K562 (cell line): ENCODE data around the gene ZBTB42. TPM values are rescaled to one million over a fixed set of nuclear protein-coding genes. Genes with fewer than 3 reads are reported as not detected.

Source experiments
- ATAC-seq: fragments of 200-7000 bp; cut with Tn5 transposase; 3 replicates; pipeline ENCODE4 v1.9.1; 2020; ENCODE audit warnings: moderate library complexity
- BruUV-seq: library from RNA; stranded (reverse); fragments of 400-500 nt; replicated peaks from 2 replicates; lab custom pipeline; 2021; lab: Mats Ljungman, UMichigan
- CTCF ChIA-PET: fragments of 300-600 bp; formaldehyde crosslinking; extraction: SDS; loops from one replicate; lab custom pipeline; 2021; ENCODE audit warnings: low intra/inter-chr PET ratio; lab: Yijun Ruan, JAX
- POLR2A ChIA-PET: fragments of 300-600, 350-650 bp; sonication (Branson Sonifier 250); formaldehyde crosslinking; extraction: SDS; loops from one replicate; lab custom pipeline; 2021; ENCODE audit warnings: antibody characterized with exemption, inconsistent platforms; lab: Yijun Ruan, JAX
- DNase-seq, 4 experiments: peaks; one replicate each; pipeline versions ENCODE4 v3.0.0 to v3.0.0-alpha.2; 2011 to 2018; ENCODE audit warnings: low spot score in 3 of 4, mixed read lengths in 3 of 4; ENCODE audit errors: extremely low read depth in 1 of 4
- FAIRE-seq: peaks from 2 replicates; lab custom pipeline; 2011; peaks lifted over from hg19 to GRCh38; lab: Jason Lieb, UNC
- H2AFZ ChIP-seq: 2 replicates; pipeline ENCODE4 v1.6.0; 2011; ENCODE audit warnings: low read depth, low read length, control low read depth, inconsistent platforms
- H3K27ac ChIP-seq: fragments of 200-600 bp; 3 replicates; pipeline ENCODE4 v1.8.0; 2011; ENCODE audit warnings: low read depth, mild to moderate bottlenecking, control low read depth, inconsistent platforms, low read length, moderate library complexity, mixed read lengths; ENCODE audit errors: extremely low read depth
- H3K27me3 ChIP-seq, 2 experiments: fragments of 300-600 bp in 1 of 2; 2 replicates in 1 of 2; 3 replicates in 1 of 2; pipeline versions ENCODE4 v1.6.0 to v1.8.0; 2011; ENCODE audit warnings: inconsistent platforms in 2 of 2, low read length in 2 of 2, mild to moderate bottlenecking in 1 of 2, mixed read lengths in 1 of 2, moderate library complexity in 1 of 2; ENCODE audit not compliant: control insufficient read depth in 2 of 2, insufficient read depth in 2 of 2
- H3K36me3 ChIP-seq: fragments of 300-600 bp; 3 replicates; pipeline ENCODE4 v1.8.0; 2011; ENCODE audit warnings: mild to moderate bottlenecking, low read length, inconsistent platforms; ENCODE audit not compliant: control insufficient read depth, insufficient read depth
- H3K4me1 ChIP-seq, 2 experiments: fragments of 200-600 bp in 1 of 2; replicated peaks in 1 of 2; 2 replicates in 1 of 2; 3 replicates in 1 of 2; pipeline versions ENCODE4 v1.5.1 to v1.8.0; 2011; ENCODE audit warnings: inconsistent platforms in 2 of 2, low read length in 2 of 2, mild to moderate bottlenecking in 1 of 2, mixed read lengths in 1 of 2, moderate library complexity in 1 of 2; ENCODE audit not compliant: control insufficient read depth in 2 of 2, insufficient read depth in 2 of 2
- H3K4me2 ChIP-seq: 2 replicates; pipeline ENCODE4 v1.6.1; 2011; ENCODE audit warnings: low read length, control low read depth, inconsistent platforms, mixed read lengths; ENCODE audit not compliant: insufficient read depth
- H3K4me3 ChIP-seq: fragments of 200-600 bp; sonication (generic), shearing (Covaris generic); 2 replicates; pipeline ENCODE4 v1.5.1; 2016; ENCODE audit warnings: control low read depth, inconsistent platforms
- H3K79me2 ChIP-seq: fragments of 200-600 bp; 3 replicates; pipeline ENCODE4 v1.8.0; 2011; ENCODE audit warnings: low read length, inconsistent platforms; ENCODE audit not compliant: control insufficient read depth, insufficient read depth
- H3K9ac ChIP-seq, 2 experiments: 2 replicates each; pipeline versions ENCODE4 v1.6.0 to v1.6.1; 2011; ENCODE audit warnings: low read depth in 2 of 2, low read length in 2 of 2, control low read depth in 1 of 2, inconsistent platforms in 1 of 2, mild to moderate bottlenecking in 1 of 2, mixed read lengths in 1 of 2; ENCODE audit not compliant: insufficient read depth in 1 of 2
- H3K9me1 ChIP-seq: one replicate; pipeline ENCODE4 v1.6.0; 2011; ENCODE audit warnings: inconsistent platforms, mild to moderate bottlenecking, low read length, moderate library complexity; ENCODE audit not compliant: control insufficient read depth, insufficient read depth
- H3K9me3 ChIP-seq: replicated peaks from 2 replicates; pipeline ENCODE4 v1.5.1; 2011; ENCODE audit warnings: low read depth, low read length, inconsistent platforms; ENCODE audit not compliant: control insufficient read depth, insufficient read depth
- H4K20me1 ChIP-seq: replicated peaks from 2 replicates; pipeline ENCODE4 v1.6.1; 2011; ENCODE audit warnings: low read length, inconsistent platforms, mixed read lengths; ENCODE audit not compliant: control insufficient read depth, insufficient read depth
- ELK1 ChIP-seq: sonication (generic); formaldehyde crosslinking; IDR thresholded peaks from 2 replicates; pipeline ENCODE4 v1.8.1; 2022; ENCODE audit warnings: missing genetic modification reagents
- GTF3C2 ChIP-seq: IDR thresholded peaks from 3 replicates; pipeline ENCODE4 v1.6.1; 2011; ENCODE audit warnings: borderline replicate concordance, mild to moderate bottlenecking, moderate library complexity; ENCODE audit not compliant: insufficient read length; ENCODE audit errors: extremely low read depth
- HMG20B ChIP-seq: fragments of 250-450 bp; sonication (Bioruptor Pico); IDR thresholded peaks from 2 replicates; pipeline ENCODE4 v1.5.0; 2021; ENCODE audit warnings: mild to moderate bottlenecking
- KAT7 ChIP-seq: sonication (generic); formaldehyde crosslinking; IDR thresholded peaks from 2 replicates; pipeline ENCODE4 v1.8.0; 2022; ENCODE audit warnings: missing genetic modification reagents, mild to moderate bottlenecking, borderline replicate concordance
- POLR2B ChIP-seq: fragments of 450-650 bp; IDR thresholded peaks from 2 replicates; pipeline ENCODE4 v1.6.1; 2018; ENCODE audit warnings: low read depth; ENCODE audit not compliant: partially characterized antibody
- SMARCC2 ChIP-seq: fragments of 450-650 bp; IDR thresholded peaks from 2 replicates; pipeline ENCODE4 v1.6.1; 2017; ENCODE audit warnings: antibody characterized with exemption, moderate library complexity, mild to moderate bottlenecking, low read depth
- ZKSCAN1 ChIP-seq: fragments of 150-350 bp; IDR thresholded peaks from 2 replicates; pipeline ENCODE4 v1.6.1; 2016; ENCODE audit warnings: low read depth, low read length
- ZNF511 ChIP-seq: sonication (generic); formaldehyde crosslinking; IDR thresholded peaks from 2 replicates; pipeline ENCODE4 v1.8.0; 2022; ENCODE audit warnings: mild to moderate bottlenecking, missing genetic modification reagents
- WGBS: fragments of 100-300 bp; shearing (Covaris generic); methylation state at CpG from one replicate; pipeline ENCODE4 v1.1.6; 2016; ENCODE audit warnings: low coverage, mixed read lengths; ENCODE audit not compliant: insufficient coverage; ENCODE audit errors: missing lambda C conversion rate; 5-methylcytosine and 5-hydroxymethylcytosine counted together
- in situ Hi-C: fragments of 300-500 bp; cut with MboI; formaldehyde crosslinking; loops from 4 replicates; pipeline ENCODE4 v1.15.0; 2018; ENCODE audit warnings: inconsistent platforms, mixed read lengths
- intact Hi-C: fragments of 100-400 bp; cut with micrococcal nuclease; formaldehyde crosslinking; loops from 2 replicates; pipeline ENCODE4 v1.14.2; 2022
- polyA plus RNA-seq, 8 experiments: library from polyadenylated mRNA; depleted of rRNA in 4 of 8; stranded (reverse) in 5 of 8; unstranded in 3 of 8; fragments of >200 nt; fragmentation: Nextera tagmentation in 2 of 8; fragmentation: Illumina TruSeq in 1 of 8; extraction: Ambion mirVana in 2 of 8; extraction: Trizol in 1 of 8; gene quantifications; 2 replicates each; pipeline versions ENCODE4 v1.2.1 to v1.2.3, GENCODE V29; 2011 to 2014; ENCODE audit warnings: inconsistent platforms in 1 of 8, missing spikeins in 1 of 8
- total RNA-seq, 7 experiments: library from RNA; depleted of rRNA in 6 of 7; stranded (reverse); fragments of >200 nt in 6 of 7; fragmentation: Illumina TruSeq in 2 of 7; extraction: Trizol in 2 of 7; gene quantifications; 2 replicates each; pipeline versions ENCODE4 v1.2.1 to v1.2.3, GENCODE V29; 2011 to 2021; ENCODE audit warnings: low replicate concordance in 1 of 7

Gene ZBTB42
- total and polyA plus RNA-seq, 9 of the 15 experiments (the other 6 are each of a cell fraction or from before 2014, with no cell fraction given): 0.03 to 8.5 (median 2.4) TPM

- TF ChIP-seq KAT7 (no peak), ZNF511 (no peak), HMG20B (CRISPR knock-in tag) (no peak), SMARCC2 (no peak), POLR2B (no peak)
These were observed 44.2 kb downstream of the ZBTB42 start (continued) for GRCh38 chr14:104845033-104845666.

GRCh38 chr14:104845834-104846441 is 45.0 kb downstream of the ZBTB42 start:
- Histone ChIP-seq H3K9me3 (no peaks in the 10 kb centered on the region), H3K27ac (no peak overlapping the region), H3K4me2 (no peak overlapping the region), H3K36me3 (no peaks in the 10 kb centered on the region), H4K20me1 (no peaks in the 10 kb centered on the region), H3K4me3 (no peak overlapping the region), H2AFZ (no peak overlapping the region), H3K4me1 (peaks cover 0 to 13% of the 10 kb centered on the region in 2 experiments; a peak in 2 of 5 replicates), H3K79me2 (no peaks in the 10 kb centered on the region), H3K9ac (no peak overlapping the region), H3K27me3 (peaks cover 17 to 58% of the 10 kb centered on the region in 2 experiments), H3K9me1 (no peaks in the 10 kb centered on the region)
- BruUV-seq: no TSS peak
- FAIRE-seq (no peak), DNase-seq (peak in 1 of 4 experiments; percentile 2), ATAC-seq (no peak)
- ChIA-PET CTCF (no interaction called here), POLR2A (no interaction called here)
- in situ Hi-C loops (no loop called here), intact Hi-C loops (no loop called here)
- WGBS: 0% methylated on average over 2 of the region's 3 CpGs
- TF ChIP-seq GTF3C2 (no peak), ELK1 (CRISPR knock-in tag) (no peak), ZKSCAN1 (no peak)
